Upper lobe of right lung (tissue), 1 donor: ENCODE results near the gene MEGF6. TPM values are rescaled to one million over a fixed set of nuclear protein-coding genes. Genes with fewer than 3 reads are reported as not detected.
A peak's percentile ranks its signal among the peaks of the same experiment; 100 is the strongest.

Source experiments
- ATAC-seq: fragments of 200-7000 bp; cut with Tn5 transposase; one replicate; pipeline ENCODE4 v1.9.1; 2020; ENCODE audit warnings: mild to moderate bottlenecking, moderate library complexity
- DNase-seq: peaks from one replicate; pipeline ENCODE4 v3.0.0-alpha.2; 2020
- H3K27ac ChIP-seq: fragments of 200-600 bp; one replicate; pipeline ENCODE4 v1.8.0; 2022
- H3K27me3 ChIP-seq: fragments of 200-600 bp; one replicate; pipeline ENCODE4 v1.8.0; 2022; ENCODE audit warnings: mild to moderate bottlenecking
- H3K36me3 ChIP-seq: fragments of 200-600 bp; one replicate; pipeline ENCODE4 v1.8.0; 2022
- H3K4me1 ChIP-seq: fragments of 200-600 bp; one replicate; pipeline ENCODE4 v1.8.0; 2022
- H3K4me3 ChIP-seq: fragments of 200-600 bp; one replicate; pipeline ENCODE4 v1.8.0; 2022; ENCODE audit warnings: mild to moderate bottlenecking
- H3K9me3 ChIP-seq: fragments of 200-600 bp; one replicate; pipeline ENCODE4 v1.8.0; 2022
- intact Hi-C: fragments of 100-400 bp; cut with DNase I; formaldehyde crosslinking; loops from one replicate; pipeline ENCODE4 v1.11.0; 2022
- total RNA-seq: library from RNA; stranded (reverse); fragmentation: NEBNext Ultra II Directional; extraction: Animal tissue kit (Norgen Biotek cat#: 25700); gene quantifications from one replicate; pipeline ENCODE4 v1.2.1, GENCODE V29; 2021
- TF ChIP-seq, protein P1 (sequence below): fragments of 200-600 bp; IDR thresholded peaks from one replicate; pipeline ENCODE4 v1.8.0; 2022; ENCODE audit warnings: antibody characterized with exemption
- donor health status: DM: no; HTN: yes; CAD: no; lungs with severe emphysema.

The MEGF6 gene
- total RNA-seq, 1 donor from 2014 or later: 96.6 TPM

DNA sequence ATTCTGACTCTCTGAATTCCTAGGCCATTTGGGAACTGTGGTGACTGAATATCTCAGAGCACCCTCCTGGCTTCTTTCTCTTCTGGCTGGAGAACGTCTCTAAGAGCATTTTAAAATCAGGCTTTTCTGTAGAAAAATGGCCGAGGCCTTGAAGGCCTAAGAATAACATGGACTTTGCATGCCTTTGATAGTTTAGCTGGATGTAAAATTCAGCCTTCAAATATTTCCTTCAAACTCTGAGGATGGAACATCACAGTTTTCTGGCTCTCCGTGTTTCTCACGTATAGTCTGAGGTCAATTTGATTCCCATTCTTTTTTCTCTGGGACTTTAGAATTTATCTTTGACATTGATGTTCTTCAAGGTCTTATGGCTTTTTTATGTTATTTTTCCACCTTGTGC lies 122.9 kb downstream of the MEGF6 start:
- H3K9me3 ChIP-seq: no peaks in the 10 kb centered on the region
- no peak overlapping the region for H3K27ac ChIP-seq
- peaks cover 9% of the 10 kb centered on the region for H3K36me3 ChIP-seq
- no peaks in the 10 kb centered on the region for H3K27me3 ChIP-seq
- H3K4me3 ChIP-seq: no peak overlapping the region
- H3K4me1 ChIP-seq: no peaks in the 10 kb centered on the region
- ATAC-seq (no peak), DNase-seq (no peak)
- TF ChIP-seq, protein P1, sequence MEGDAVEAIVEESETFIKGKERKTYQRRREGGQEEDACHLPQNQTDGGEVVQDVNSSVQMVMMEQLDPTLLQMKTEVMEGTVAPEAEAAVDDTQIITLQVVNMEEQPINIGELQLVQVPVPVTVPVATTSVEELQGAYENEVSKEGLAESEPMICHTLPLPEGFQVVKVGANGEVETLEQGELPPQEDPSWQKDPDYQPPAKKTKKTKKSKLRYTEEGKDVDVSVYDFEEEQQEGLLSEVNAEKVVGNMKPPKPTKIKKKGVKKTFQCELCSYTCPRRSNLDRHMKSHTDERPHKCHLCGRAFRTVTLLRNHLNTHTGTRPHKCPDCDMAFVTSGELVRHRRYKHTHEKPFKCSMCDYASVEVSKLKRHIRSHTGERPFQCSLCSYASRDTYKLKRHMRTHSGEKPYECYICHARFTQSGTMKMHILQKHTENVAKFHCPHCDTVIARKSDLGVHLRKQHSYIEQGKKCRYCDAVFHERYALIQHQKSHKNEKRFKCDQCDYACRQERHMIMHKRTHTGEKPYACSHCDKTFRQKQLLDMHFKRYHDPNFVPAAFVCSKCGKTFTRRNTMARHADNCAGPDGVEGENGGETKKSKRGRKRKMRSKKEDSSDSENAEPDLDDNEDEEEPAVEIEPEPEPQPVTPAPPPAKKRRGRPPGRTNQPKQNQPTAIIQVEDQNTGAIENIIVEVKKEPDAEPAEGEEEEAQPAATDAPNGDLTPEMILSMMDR: no peak
- intact Hi-C loops: no loop called here

GRCh38 chr1:3485016-3485415 lies 126.3 kb downstream of the MEGF6 start:
- Histone ChIP-seq H3K27ac (no peak overlapping the region), H3K36me3 (peaks cover 5% of the 10 kb centered on the region), H3K4me3 (no peak overlapping the region), H3K27me3 (no peaks in the 10 kb centered on the region), H3K4me1 (no peaks in the 10 kb centered on the region), H3K9me3 (no peaks in the 10 kb centered on the region)
- DNase-seq (no peak), ATAC-seq (no peak)
- intact Hi-C loops: no loop called here
- TF ChIP-seq, protein P1: no peak

DNA sequence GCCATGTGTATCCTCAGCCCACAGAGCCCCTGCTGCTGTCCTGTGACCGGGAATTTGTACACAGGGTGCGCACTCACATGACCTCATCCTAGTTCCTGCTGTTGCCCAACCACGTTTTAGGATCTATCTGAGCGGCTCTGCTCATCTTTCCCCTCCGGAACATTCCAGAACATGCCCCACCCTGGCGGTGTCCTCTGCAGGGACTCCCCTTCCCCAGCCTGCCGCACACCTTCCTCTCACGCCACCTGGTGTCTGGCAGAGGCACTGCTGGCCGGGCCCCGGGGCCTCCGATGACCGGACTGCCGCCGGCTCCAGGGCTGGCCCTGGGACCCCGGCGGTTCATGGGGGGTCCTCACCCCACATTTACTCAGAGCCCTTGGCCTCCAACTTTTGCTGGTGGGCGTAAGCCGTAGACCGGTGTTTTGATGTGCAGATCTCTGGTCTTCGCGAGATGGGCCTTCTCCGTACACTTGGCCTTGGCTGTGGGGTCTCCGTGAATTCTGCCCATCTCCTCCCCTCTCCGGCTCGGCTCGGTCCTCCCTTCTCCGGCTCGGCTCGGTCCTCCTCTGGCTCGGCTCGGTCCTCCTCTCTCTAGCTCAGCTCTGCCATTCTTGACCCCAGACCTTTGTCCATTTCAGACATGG lies 127.4 kb downstream of the MEGF6 start:
- intact Hi-C loops: no loop called here
- Histone ChIP-seq H3K9me3 (no peaks in the 10 kb centered on the region), H3K27ac (no peak overlapping the region), H3K4me3 (no peak overlapping the region), H3K36me3 (no peaks in the 10 kb centered on the region), H3K4me1 (no peaks in the 10 kb centered on the region), H3K27me3 (no peaks in the 10 kb centered on the region)
- TF ChIP-seq, protein P1: peak; percentile 81
- peak; percentile 62 for ATAC-seq
- DNase-seq: no peak

DNA sequence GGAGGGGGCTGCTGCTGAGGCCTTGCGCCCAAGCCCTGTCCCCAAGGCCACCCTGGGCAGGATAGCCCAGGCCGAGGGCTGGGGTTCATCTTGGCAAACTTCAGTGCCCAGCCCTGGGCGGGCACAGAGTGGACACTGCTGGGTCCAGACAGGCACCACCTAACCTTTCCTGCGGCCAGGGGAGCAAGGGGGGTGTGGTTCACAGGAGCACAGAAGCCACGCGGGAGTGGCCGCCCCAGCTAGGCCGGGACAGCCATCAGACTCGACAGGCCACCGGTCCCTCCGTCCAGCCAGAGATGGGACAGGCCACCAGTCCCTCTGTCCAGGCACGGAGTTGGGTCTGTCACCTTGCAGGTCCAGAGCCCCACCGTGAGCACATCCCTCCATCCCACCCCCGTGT lies 127.9 kb downstream of the MEGF6 start:
- no peaks in the 10 kb centered on the region for H3K36me3 ChIP-seq
- H3K4me1 ChIP-seq: no peaks in the 10 kb centered on the region
- no peak overlapping the region for H3K27ac ChIP-seq
- TF ChIP-seq, protein P1: no peak
- no peaks in the 10 kb centered on the region for H3K9me3 ChIP-seq
- intact Hi-C loops: no loop called here
- DNase-seq (no peak), ATAC-seq (peak; percentile 2)
- H3K4me3 ChIP-seq: no peak overlapping the region
- H3K27me3 ChIP-seq: no peaks in the 10 kb centered on the region

DNA sequence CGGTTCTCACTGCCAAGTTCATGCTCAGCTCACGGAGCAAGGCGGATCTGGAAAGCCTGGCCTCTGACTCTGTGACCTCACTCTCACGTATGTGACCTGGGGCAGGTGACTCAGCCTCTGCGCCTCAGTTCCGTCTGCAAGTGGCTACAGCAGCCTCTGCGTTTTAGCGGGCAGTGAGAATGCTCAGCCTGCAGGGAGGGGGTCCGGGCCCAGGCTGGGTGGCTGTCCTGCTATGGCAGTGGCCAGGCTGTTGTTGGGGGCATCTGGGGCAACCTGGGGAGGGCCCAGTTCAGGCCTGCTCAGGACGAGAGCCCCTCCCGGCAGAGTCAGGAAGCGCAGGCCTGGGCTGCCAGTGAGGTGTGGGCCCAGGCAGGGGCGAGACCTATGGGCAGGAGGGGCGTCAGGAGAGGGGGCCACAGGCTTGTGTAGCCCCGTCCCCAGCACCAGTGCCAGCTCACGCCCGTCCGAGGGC lies 128.9 kb downstream of the MEGF6 start:
- no peaks in the 10 kb centered on the region for H3K27me3 ChIP-seq
- TF ChIP-seq, protein P1: no peak
- intact Hi-C loops: no loop called here
- no peak overlapping the region for H3K4me3 ChIP-seq
- H3K4me1 ChIP-seq: no peaks in the 10 kb centered on the region
- H3K9me3 ChIP-seq: no peaks in the 10 kb centered on the region
- DNase-seq (no peak), ATAC-seq (peak; percentile 16)
- no peaks in the 10 kb centered on the region for H3K36me3 ChIP-seq
- no peak overlapping the region for H3K27ac ChIP-seq
